Effector memory CD4-positive, alpha-beta T cell (primary cell): Measurements from ENCODE around the gene CENPA.

Source experiments
- DNase-seq, 3 donors: peaks; one replicate each; pipeline ENCODE4 v3.0.0-alpha.2; 2020
- H3K27ac ChIP-seq: 2 replicates; pipeline ENCODE4 v1.7.0; 2013; ENCODE audit warnings: mild to moderate bottlenecking, low read length, moderate library complexity; ENCODE audit not compliant: insufficient read depth, poor library complexity, severe bottlenecking
- H3K27me3 ChIP-seq: replicated peaks from 2 replicates; pipeline ENCODE4 v1.7.0; 2013; ENCODE audit warnings: mild to moderate bottlenecking, low read length; ENCODE audit not compliant: insufficient read depth, control insufficient read depth, poor library complexity, severe bottlenecking
- H3K36me3 ChIP-seq: 2 replicates; pipeline ENCODE4 v1.7.0; 2013; ENCODE audit warnings: mild to moderate bottlenecking, low read length, moderate library complexity; ENCODE audit not compliant: control insufficient read depth, insufficient read depth
- H3K4me1 ChIP-seq: 2 replicates; pipeline ENCODE4 v1.7.0; 2013; ENCODE audit warnings: low read length, mild to moderate bottlenecking; ENCODE audit not compliant: control insufficient read depth, insufficient read depth, poor library complexity, severe bottlenecking
- H3K4me3 ChIP-seq: 2 replicates; pipeline ENCODE4 v1.7.0; 2013; ENCODE audit warnings: low read length, low read depth, mild to moderate bottlenecking; ENCODE audit not compliant: insufficient read depth, poor library complexity, severe bottlenecking
- H3K9me3 ChIP-seq: 2 replicates; pipeline ENCODE4 v1.7.0; 2013; ENCODE audit warnings: mild to moderate bottlenecking, low read length, moderate library complexity; ENCODE audit not compliant: control insufficient read depth

The CENPA gene

GRCh38 chr2:26838121-26838906 is 52.5 kb downstream of the CENPA start:
- DNase-seq: no peak
- no peak overlapping the region for H3K27ac ChIP-seq
- H3K9me3 ChIP-seq: no peaks in the 10 kb centered on the region

DNA sequence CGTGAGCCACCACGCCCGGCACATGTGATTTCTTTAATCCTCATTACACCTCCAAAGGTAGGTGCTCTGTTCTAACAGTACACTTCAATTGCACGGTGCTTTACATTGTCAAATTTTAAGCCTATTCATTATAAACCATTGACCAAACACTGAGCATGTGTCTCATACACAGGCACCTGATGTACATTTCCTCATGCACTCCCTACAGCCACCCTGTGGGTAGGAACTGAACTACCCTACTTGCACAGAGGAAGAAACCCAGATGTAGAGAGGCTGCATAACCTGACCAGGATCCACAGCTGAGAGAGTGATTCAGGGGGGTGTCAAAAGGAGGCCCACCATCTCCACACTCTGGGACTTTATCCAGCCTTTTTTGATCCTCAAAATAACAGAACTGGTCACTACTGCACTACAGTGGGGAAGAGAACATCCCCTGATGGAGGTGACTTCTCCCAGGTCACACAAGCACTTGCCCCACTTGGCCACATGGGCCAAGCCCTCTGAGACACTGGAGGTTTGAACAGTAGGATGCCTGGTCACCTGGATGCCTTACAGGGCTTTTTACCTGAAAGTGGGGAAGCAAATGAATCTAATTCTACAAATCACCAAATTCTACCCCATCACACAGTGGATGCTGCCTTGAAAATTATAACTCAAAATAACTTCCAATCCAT is 55.2 kb downstream of the CENPA start:
- DNase-seq: no peak
- Histone ChIP-seq H3K4me1 (no peaks in the 10 kb centered on the region), H3K27me3 (peaks cover 10% of the 10 kb centered on the region)

More at GRCh38 chr2:26838121-26838906, 52.5 kb downstream of the CENPA start:
- no peaks in the 10 kb centered on the region for H3K36me3 ChIP-seq
- no peaks in the 10 kb centered on the region for H3K4me1 ChIP-seq
- H3K4me3 ChIP-seq: no peak overlapping the region
- H3K27me3 ChIP-seq: no peaks in the 10 kb centered on the region

DNA sequence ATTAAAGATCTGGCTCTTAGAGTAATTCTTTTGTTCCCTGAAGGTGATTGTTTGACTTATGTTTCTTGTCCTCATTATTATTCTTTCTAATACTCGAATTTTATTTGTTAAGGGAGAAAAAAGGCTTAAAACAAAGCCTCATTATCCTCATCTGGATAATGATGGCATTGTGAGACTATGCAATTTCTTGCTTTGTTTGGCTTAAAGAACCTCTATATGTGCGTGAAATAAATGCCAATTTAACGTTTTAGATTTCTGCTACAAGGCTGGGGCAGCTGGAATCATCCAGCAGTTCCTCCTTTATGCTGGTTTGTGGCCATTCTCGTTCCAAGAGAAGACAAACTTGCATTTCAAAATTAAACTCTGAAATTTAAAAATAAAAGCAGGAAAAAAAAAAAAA is 57.2 kb downstream of the CENPA start:
- Histone ChIP-seq H3K36me3 (no peaks in the 10 kb centered on the region), H3K4me3 (no peak overlapping the region), H3K4me1 (peaks cover 16% of the 10 kb centered on the region), H3K27me3 (peaks cover 28% of the 10 kb centered on the region), H3K9me3 (no peaks in the 10 kb centered on the region), H3K27ac (no peak overlapping the region)
- DNase-seq: no peak

More for the DNA sequence above, 55.2 kb downstream of the CENPA start:
- Histone ChIP-seq H3K27ac (no peak overlapping the region), H3K4me3 (no peak overlapping the region), H3K9me3 (no peaks in the 10 kb centered on the region), H3K36me3 (no peaks in the 10 kb centered on the region)
